ENCODE results near the gene TROAP. TPM values are rescaled to one million over a fixed set of nuclear protein-coding genes. Genes with fewer than 3 reads are reported as not detected.
"Not testable (repeated sequence)": the region's sequence is repeated elsewhere in the genome, so short reads cannot be mapped to it uniquely, and the experiment has no call there.

TROAP gene
- total RNA-seq, 1 donor from 2014 or later = 67.1 TPM

DNA sequence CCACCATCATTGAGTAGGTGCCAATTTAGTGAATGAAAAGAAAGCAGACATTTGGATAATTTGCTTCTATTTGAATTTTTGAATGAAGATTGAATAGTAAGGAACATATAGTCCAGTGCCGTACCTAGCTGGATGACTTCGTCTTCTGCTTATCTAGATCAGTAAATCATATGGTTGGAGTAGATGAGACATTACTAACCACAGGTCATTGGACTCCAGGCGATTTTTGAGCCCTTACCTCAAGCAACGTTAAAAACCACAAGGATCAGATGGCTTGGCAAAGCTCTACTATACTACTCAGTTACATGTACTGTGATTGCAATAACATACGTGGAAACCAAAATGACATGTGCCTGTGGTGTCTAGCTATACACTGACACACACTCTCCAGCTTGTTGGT is 42.5 kb downstream of the TROAP start:
- intact Hi-C loops (cut with micrococcal nuclease) = loop anchor here (5.0 kb wide), 1 partner anchor 257 kb away; the partner anchor contains the start of gene PRPF40B

GRCh38 chr12:49366096-49366651 is 43.1 kb downstream of the TROAP start:
- intact Hi-C loops (cut with micrococcal nuclease) = loop anchor here (1.0 to 5.0 kb wide), 8 partner anchors 8 to 256 kb away; partner anchors contain the start of genes DNAJC22, PRPF40B, TROAP and TUBA1A

GRCh38 chr12:49366652-49367380 is 43.8 kb downstream of the TROAP start:
- intact Hi-C loops (cut with micrococcal nuclease) = loop anchor here (1.0 to 5.0 kb wide), 9 partner anchors 9 to 255 kb away; partner anchors contain the start of genes DNAJC22, MCRS1, PRPF40B and TROAP

DNA sequence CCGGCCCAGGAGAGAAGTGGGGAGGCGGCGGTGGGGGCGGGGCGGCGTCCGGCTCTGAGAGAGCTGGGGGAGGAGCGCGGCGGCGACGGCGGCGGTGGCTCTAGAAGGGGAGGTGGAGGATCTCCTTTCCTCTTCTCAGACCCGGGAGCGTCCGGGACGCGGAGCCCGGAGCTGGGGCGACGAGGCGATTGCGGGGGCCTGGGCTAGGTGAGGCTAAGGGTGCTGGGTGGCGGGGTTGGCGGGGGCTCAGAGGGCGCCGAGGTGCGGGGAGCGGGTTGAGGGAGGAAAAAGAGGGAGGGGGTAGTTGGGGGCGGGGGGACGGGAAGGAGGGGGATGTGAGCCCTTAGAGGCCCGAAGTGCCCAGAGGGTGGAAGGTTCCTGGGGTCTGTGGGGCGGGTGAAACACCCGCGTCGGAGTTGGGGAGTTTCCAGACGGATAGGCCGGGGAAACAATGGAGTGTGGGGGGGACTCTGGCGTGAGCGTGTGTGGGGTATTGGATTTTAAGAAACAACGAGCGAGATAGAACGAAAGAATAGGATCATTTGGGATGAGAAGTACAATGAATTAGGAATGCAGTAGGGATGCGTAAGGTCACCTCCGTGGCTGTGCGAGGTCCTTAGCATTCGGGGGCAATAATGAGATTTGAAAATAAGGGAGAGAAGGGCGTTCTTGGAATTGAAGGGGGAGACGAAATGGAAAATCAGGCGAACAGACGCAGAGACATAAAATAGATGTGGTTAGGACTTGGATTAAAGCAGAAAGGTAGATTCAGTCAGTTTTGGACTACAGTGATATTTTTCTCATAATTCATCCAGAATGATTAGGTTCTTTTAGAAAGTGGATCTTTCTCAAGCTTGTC is 44.6 kb downstream of the TROAP start, which contains the start of gene SPATS2:
Gene SPATS2 (plus strand): TSS at position 82 of the 859 bp plus-strand sequence. CDS start 93,551 bp downstream, outside the sequence.
- intact Hi-C loops (cut with micrococcal nuclease) = loop anchor here (1.0 to 5.0 kb wide), 7 partner anchors 21 to 339 kb away; partner anchors contain the start of genes DNAJC22, FMNL3, MCRS1 and PRPF40B

DNA sequence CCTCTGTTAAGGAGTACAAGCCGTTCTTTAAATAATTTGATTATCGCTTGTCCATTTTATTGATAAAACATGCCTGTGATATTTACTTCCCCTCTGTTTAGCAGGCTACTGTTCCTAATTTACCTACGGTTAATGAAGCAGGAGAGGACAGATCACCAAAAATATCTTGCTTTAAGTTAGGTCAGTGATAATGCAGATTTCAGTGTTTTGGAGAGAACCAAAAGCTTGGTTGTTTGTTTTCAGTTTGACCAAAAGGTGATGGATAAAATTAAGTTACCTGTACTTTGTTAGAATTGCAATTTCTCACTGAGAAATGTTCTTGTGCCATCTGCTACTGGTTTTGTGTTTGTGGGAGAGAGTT is 45.2 kb downstream of the TROAP start:
- intact Hi-C loops (cut with micrococcal nuclease) = loop anchor here (2.0 to 5.0 kb wide), 2 partner anchors 254 to 339 kb away; partner anchors contain the start of genes FMNL3 and PRPF40B

GRCh38 chr12:49369411-49370145 is 46.5 kb downstream of the TROAP start:
- intact Hi-C loops (cut with micrococcal nuclease) = loop anchor here (2.0 to 5.0 kb wide), 2 partner anchors 253 to 337 kb away; partner anchors contain the start of genes FMNL3 and PRPF40B

GRCh38 chr12:49370539-49370938 is 47.5 kb downstream of the TROAP start:
- intact Hi-C loops (cut with micrococcal nuclease) = no loop called here

- intact Hi-C loops (cut with micrococcal nuclease) = no loop called here
These were observed 52.4 kb downstream of the TROAP start for GRCh38 chr12:49375406-49375805.

DNA sequence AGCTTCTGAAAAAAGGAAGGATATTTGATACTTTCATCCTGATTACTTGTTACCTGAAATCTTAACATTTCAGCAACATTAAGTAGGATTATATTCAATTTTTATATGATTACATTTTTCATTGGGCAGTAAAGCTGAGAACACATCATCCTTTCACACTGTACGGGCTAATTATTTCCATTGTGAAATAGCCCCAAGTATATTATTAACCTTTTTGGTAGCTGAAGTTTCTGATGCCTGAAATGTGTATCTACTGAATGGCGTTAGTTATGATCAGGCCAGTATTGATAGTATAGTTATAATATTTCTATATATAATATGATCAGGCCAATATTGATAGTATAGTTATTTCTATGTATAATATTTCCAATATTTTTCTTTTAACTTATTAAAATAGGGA is 54.3 kb downstream of the TROAP start:
- intact Hi-C loops (cut with micrococcal nuclease) = no loop called here

DNA sequence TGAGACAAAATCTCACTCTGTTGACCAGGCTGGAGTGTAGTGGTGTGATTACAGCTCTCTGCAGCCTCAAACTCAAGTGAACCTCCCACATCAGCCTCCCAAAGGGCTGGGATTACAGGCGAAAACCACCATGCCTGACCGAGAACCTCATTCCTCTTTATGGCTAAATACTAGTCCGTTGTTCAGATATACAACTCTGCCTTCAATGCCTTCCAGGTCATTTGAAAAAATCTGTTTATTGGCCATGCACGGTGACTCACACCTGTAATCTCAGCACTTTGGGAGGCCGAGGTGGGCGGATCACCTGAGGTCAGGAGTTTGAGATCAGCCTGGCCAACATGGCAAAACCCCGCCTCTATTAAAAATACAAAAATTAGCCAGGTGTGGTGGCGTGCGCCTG is 57.1 kb downstream of the TROAP start:
- intact Hi-C loops (cut with micrococcal nuclease) = not testable (repeated sequence)

Other genes with a start within 250 kb of the TROAP start
- gene DHH, start 228.5 kb upstream of the TROAP start, total RNA-seq = 0.07 TPM in 1 of 2 replicates, not detected in the other
- gene LMBR1L, start 212.4 kb upstream of the TROAP start, total RNA-seq = 61.9 and 64.4 TPM in 2 replicates
- 1,474 and 1,482 TPM in 2 replicates for gene TUBA1B, start 191.9 kb upstream of the TROAP start, total RNA-seq
- 57.8 and 58.6 TPM in 2 replicates for gene TUBA1A, start 134.2 kb upstream of the TROAP start, total RNA-seq
- gene TUBA1C, start 58.2 kb upstream of the TROAP start, total RNA-seq = 204 and 205 TPM in 2 replicates
- not detected in 2 replicates for gene PRPH, start 28.1 kb upstream of the TROAP start, total RNA-seq
- not detected in 2 replicates for gene C1QL4, start 13.9 kb downstream of the TROAP start, total RNA-seq
- gene DNAJC22, start 23.6 kb downstream of the TROAP start, total RNA-seq = not detected in 2 replicates
- 11.4 and 15.7 TPM in 2 replicates for gene SPATS2, start 44.2 kb downstream of the TROAP start, total RNA-seq
- gene KCNH3, start 215.8 kb downstream of the TROAP start, total RNA-seq = 0.71 and 0.83 TPM in 2 replicates
- 72.2 and 72.4 TPM in 2 replicates for gene MCRS1, start 244.9 kb downstream of the TROAP start, total RNA-seq